ENCODE measurements around the gene FMOD.

GRCh38 chr1:203308328-203308922 lies 42.5 kb downstream of the FMOD start:
- TF ChIP-seq, protein P1, sequence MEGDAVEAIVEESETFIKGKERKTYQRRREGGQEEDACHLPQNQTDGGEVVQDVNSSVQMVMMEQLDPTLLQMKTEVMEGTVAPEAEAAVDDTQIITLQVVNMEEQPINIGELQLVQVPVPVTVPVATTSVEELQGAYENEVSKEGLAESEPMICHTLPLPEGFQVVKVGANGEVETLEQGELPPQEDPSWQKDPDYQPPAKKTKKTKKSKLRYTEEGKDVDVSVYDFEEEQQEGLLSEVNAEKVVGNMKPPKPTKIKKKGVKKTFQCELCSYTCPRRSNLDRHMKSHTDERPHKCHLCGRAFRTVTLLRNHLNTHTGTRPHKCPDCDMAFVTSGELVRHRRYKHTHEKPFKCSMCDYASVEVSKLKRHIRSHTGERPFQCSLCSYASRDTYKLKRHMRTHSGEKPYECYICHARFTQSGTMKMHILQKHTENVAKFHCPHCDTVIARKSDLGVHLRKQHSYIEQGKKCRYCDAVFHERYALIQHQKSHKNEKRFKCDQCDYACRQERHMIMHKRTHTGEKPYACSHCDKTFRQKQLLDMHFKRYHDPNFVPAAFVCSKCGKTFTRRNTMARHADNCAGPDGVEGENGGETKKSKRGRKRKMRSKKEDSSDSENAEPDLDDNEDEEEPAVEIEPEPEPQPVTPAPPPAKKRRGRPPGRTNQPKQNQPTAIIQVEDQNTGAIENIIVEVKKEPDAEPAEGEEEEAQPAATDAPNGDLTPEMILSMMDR (IDR thresholded peaks at IDR 0.05): no peak
- TF ChIP-seq POLR2A (IDR thresholded peaks at IDR 0.05): no peak

All from right lobe of liver (tissue), 4 donors.